LoVo (cell line): ENCODE measurements around the gene APBA1.
"Not testable (repeated sequence)": the region's sequence is repeated elsewhere in the genome, so short reads cannot be mapped to it uniquely, and the experiment has no call there.

Experiments used
- DNase-seq: peaks from one replicate; pipeline ENCODE4 v3.0.0-alpha.2; 2016; ENCODE audit warnings: low spot score

APBA1 gene

DNA sequence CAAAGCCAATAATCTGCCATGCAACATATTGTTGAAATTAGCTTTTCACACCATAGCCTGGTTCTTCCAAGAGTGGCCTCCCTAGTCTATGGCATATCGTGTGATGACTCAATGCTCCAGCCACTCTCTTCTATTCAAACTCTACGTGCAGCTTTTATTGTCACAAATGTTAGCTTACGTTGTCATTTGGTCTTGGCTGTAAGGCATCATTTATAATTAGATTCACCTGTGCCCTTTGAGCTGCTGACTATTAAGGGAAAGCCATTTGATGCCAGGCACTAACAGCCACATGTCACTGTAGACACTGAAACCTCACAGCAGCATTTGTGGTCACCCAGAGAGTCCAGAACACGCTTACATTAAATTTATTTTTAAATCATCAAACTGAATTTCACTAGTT lies 66.8 kb downstream of the APBA1 start:
- no peak for DNase-seq

DNA sequence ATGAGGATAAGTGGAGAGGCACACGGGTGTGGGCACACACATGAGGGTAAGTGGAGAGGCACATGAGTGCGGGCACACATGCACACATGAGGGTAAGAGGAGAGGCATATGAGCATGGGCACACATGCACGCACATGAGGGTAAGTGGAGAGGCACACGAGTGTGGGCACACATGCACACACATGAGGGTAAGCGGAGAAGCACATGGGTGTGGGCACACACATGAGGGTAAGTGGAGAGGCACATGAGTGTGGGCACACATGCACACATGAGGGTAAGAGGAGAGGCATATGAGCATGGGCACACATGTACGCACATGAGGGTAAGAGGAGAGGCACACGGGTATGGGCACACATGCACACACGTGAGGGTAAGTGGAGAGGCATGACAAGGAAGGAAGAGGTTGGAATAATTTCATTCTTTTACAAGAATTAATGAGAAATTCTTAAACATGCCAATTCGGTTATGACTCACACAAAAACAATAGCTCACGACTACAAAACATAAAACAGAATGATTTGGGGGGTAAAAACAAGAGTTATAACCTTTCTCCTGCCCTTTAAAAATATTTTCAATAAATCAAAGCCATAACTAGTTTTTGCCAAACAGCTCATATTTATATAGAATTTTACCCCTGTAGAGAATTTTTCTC lies 67.5 kb downstream of the APBA1 start:
- DNase-seq: no peak

DNA sequence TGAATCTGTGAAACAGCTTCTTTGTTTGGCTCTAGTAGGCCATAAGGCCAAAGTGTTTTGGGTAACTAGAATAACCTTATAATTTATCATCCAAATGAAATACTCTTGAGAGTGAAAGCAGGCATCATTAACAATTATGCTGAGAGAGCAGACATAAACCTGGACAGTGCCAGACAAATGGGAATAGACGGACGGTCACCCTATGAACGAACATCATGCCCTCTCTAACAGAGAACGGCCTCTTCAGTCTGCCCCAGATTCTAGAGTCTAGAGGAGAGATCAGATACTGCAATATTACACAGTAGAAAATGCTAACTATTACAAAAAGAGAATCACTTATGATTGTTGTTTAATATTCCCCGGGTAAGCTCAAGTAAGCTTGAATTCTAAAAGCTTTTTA lies 68.5 kb downstream of the APBA1 start:
- DNase-seq: no peak

DNA sequence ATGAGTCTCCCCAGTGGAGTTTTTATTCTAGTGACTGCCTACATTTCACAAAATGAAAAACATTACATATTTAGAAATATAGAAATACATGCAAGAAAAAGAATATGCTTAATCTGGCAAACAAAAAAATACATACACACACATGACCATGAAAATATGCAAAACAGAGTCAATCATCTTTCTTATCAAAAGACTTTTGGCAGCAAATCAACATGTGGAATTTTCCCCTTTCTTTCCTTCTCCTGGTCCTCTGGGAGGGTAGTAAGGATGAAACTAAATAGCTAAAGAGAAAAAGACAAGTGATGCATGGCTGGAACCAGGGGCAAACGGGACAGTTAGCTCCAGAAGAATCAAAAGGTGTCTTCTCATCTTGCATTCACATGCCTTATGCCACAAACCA lies 69.4 kb downstream of the APBA1 start:
- no peak for DNase-seq

DNA sequence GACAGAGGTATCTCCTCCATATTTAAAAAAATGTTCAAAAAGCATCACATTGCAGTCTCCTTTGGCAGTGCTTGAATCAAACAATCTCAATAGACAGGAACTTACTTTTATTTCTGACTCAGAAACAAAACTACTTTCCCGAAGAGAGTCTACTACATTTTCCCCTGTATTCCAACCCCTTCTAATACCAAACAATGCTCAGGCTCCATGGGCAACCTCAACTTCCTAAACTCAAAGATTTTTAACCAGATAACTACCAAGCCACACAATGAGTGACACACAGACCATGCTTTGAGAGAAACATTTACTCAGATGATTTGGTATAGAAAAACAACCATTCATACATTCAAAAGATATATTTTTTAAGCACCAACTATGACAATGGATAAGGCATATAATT lies 70.5 kb downstream of the APBA1 start:
- DNase-seq: no peak

DNA sequence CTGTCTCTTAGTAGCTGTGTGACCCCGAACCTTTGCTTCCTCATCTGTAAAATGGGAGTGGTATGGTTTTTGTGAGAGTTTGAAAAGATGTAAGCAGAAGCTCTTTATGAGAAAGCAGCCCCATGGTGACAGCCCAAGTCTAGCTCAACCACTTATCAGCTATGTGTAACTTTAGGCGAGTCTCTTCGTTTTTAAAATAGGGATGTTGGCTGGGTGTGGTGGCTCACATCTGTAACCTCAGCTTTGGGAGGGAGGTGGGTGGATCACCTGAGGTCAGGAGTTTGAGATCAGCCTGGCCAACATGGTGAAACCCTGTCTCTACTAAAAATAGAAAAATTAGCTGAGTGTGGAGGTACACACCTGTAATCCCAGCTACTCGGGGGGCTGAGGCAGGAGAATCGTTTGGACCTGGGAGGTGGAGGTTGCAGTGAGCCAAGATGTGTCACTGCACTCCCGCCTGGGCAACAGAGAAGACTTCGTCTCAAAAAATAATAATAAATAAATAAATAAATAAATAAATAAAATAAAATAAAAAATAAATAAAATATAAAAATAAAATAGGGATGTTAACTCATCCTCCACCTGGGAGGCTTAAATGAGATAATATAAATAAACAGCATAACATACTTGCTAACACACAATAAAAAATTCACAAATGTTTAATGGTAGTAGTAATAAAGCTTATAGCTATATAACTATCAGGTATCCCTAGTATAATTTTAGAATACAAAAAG lies 71.7 kb downstream of the APBA1 start:
- DNase-seq: no peak

DNA sequence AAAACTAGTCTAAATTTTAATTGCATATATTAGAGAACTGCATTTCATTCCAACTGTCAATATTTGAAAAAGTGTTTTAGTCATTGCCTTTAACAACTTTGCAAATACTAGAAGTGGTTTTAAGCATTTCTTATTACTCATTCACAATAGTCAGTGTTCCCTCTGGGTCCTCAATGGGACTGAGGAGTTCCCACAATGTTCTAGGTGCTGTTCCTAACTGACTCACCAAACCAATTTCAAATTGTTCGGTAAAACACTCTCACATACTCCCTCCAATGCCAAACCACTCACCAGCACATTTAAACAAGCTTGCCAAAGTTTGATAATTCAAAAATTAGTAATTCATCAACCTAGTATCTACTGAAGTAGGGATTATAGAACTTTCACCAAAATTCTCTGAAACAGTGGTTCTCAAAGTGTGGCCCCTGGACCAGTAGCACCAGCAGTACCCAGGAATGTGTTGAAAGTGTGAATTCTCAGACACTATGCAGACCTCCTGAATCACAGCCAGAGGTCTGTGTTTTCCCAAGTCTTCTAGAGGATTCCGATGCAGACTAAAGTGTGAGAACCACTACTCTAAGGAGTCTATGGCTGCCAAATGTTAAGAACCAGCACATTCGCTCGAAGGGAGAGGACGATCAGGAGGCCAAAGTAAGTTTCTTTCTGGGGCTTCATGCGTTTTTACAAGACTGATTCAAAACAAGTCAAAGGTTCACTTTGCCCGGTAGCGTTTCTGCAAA lies 72.8 kb downstream of the APBA1 start:
- no peak for DNase-seq

DNA sequence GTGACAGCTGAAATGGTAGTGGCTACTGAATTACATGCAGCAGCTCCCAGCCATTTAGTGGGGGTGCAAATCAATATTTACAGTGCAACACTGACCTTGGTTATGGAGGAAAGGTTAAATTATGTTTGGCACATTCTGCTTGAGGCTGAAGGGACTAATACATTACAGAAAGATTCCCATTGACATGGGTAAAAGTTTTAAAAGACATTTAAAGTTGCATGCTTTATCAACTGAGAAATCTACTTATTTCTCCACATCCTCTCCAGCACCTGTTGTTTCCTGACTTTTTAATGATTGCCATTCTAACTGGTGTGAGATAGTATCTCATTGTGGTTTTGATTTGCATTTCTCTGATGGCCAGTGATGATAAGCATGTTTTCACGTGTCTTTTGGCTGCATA lies 75.3 kb downstream of the APBA1 start:
- DNase-seq: not testable (repeated sequence)

DNA sequence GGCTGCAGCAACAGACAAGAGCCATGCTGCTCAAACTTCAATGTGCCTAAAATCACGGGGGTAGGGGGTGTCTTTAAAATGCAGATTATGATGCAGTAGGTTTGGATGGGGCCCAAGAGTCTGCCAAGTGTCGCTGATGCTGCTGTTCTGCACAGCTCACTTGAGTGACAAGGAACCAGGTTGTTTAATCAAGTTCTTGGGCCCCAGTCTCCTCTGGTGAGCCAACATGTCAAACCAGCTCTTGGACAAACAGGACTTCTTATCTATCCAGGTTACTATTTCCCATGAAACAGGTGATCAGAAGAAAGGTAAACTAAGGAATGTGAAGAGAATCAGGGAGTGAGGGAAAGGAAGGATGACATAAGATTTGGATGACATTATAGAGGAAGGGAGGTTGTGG lies 78.0 kb downstream of the APBA1 start:
- no peak for DNase-seq

DNA sequence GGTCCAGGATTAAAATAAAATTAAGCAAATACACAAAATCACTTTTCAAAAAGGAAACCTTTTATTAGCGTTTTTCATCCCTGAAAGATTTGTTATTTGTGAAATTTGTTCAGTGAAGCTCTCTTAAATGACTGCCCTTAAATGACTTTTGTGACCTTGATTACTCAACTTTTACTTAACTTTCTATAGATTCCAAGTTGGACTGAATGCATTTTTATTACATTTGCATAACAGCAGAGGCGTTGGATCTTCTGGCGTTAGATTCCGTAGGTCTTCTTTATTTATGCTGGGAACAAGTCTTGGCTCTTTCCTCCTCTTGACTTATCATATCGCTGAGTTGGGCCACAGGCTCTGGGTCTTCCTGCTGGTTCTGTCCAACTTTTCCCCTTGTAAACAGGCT lies 78.4 kb downstream of the APBA1 start:
- no peak for DNase-seq

DNA sequence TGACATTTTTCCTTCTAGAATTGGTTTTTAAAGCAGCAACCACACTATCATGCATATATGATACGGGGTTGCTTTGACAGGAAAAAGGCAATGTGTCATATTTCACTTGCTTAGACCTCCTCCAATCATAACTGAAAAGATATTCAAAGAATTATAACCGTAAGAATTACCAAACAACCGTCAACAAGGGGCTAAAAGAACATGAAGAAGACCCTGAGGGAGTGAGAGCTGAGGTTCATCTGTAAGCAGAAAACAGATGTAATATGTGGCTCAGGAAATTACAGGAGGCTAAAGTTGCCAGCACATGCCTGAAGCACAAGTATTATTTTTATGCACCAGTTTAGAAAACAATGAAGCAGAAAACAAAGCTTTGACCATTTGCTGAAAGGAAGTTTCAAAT lies 78.9 kb downstream of the APBA1 start:
- no peak for DNase-seq

DNA sequence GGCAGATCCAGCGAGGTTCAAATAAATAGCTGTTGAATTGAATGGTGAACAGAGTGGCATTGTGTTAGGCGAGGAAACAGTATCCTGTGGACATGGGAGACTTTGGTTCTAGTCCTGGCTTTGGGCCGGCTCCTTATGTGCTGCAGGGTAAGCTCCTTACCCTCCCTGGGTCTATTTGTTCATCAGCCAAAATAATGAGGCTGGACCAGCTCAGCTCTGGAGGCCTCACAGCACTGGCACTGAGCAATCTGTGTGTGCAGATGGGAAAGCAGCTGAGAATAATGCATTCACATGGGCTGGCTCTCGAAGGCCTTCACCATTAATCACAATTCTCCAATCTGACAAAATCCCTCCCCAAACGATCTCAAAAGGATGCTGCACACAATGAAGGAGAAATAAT lies 81.9 kb downstream of the APBA1 start:
- DNase-seq: no peak

DNA sequence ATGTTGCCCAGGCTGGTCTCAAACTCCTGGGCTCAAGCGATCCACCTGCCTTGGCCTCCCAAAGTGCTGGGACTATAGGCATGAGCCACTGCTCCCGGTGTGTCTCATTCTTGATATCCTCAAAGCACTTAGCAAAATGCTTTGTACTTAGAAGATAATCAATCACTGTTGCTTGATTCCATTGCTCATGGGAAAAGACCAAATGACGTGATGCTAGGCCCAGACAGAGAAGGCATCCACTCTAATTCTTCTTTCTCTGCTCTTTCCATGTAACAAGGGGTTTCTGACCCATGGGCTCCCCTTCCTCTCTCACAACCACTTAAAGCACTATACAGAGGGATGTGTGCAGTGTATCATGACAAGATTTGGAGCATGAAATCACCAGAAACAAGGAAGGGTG lies 83.0 kb downstream of the APBA1 start:
- DNase-seq: no peak

DNA sequence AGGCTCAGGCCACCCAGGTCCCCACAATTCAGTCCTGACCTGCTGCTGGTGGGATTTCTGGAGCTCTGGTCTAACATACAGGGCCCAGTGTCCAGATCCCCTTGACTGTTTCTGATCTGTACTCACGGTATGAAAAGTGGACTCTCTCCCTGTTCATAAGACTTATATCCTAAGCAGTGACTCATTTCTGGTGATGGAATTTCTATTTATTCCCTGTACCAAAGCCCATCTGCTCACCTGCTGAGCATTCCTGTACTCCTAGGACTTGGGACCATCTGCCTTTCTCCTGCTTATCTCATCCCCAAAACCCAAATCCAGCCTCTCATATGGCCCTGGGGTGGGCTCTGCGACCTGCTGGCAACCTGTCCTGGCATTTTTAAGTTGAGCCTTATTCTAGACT lies 86.6 kb downstream of the APBA1 start:
- DNase-seq: no peak

DNA sequence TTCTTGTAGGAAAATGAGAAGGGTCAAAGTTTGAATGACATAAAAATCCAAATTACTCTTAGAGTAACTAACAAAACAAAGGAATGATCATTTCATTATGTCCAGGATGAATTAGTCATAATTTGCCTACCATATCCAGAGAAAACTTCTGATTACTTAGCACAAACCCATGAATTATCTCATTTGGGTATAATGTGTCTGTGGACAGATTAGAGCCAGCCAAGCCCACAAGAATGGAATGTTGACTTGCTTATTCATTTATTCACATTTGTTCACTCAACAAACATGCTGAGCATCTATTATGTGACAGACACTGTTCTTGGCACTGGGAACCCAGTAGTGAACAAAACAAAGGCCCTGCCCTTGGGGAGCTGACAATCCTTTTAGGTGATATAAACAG lies 87.4 kb downstream of the APBA1 start:
- DNase-seq: no peak

DNA sequence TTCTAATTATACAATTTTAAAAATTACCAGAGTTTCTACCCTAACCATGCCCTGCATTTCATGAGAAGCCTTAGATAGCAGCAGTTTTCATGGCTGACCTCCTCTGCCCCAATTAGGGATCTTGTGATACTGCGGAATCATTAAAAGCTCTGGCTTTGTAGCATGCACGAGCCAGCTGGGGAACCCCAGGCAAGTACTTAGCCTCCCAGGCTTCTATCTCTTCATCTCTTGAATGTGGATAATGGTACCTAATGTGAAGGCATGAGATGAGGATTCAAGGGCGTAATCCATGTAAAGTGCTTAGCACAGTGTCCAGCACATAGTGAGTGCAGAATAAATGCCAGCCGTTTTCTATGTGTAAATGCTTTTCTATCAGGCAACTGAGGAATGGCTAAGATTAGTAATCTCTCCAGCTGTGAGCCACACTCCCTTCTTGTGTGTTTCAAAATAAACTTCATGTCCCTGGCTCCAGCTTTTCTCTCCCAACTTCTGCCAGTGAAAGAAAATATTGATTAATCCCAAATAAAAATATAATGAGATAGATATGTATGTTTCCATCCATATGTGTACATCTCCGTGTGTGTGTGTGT lies 88.4 kb downstream of the APBA1 start:
- no peak for DNase-seq

DNA sequence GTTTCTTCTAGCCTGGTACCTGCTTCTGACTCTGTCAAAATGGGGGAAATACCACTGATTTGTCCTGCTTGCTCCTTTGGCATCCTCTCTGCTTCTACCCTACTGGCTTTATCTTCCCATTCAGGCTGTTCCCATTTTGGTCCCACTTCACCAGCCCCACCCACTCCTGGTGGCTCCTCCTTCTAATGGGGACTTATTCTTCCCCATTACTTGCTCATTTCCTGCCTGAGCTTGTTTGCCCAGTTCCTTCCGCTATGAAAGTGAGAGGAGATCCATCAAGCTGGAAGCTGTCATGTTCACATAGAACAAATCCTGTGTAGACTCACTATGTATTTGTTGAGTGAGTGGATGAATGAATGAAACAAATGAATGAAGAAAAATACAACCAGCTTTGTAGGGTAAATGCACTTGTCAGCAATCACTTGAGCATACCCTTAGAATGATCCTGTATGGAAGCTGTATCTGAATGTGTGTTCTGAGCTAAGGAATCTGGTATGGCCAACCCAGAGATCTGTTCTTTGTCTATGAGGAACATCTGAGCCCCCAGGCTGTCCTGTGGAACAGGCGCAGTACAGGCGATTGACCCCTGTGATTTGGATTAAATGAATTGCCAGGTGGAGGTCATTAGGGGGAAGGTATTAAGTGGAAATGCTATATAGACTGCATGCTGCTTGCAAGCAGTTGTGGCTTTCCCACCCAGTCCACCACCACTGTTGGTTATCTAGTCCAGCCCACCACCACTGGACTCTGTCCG lies 89.5 kb downstream of the APBA1 start:
- DNase-seq: no peak

DNA sequence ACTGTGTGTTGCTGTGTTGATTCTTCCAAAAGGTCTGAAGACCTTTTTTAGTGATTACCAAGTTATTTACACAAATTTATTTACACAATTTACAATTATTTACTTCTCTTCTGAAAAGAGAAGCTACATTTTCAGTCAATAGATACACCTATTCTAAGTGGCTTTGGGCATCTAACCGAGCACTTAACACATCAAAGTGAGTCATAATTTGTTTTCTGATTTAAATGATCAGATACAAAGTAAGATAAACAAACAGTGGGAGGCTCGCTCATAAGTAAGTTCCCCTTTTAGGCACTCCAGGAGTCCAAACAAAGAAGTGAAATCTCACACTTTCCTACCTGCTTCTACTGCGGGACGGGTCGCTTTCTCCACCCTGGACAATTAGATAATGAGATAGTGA lies 90.2 kb downstream of the APBA1 start:
- DNase-seq: no peak

DNA sequence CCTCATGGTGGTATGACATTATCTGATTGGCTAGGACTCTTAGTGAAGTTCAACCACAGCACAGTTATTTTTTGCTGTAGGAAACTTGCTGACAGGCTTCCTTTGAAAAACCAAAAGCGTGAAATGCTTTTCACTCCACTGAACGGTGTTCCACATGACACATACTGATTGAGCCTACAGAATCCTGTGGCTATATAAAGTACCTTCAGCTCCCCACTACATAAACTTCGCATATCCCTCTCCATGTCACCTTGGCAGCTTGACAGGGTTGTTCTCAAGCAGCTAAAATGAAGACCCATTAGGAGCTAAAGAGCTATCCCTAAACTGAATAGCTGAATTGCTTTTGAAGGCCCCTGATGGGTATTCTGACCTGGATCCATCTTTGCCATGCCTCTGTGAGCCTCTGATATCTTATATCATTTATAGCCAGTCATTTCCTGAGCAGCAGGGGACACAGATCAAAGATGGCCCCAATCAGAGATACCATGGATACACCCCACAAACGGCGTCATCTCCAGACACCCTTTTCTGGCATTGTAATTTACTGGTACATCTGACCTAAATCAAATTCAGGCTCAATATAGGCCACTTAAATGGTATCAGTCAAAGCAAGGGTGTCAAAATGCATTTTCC lies 91.5 kb downstream of the APBA1 start:
- DNase-seq: no peak

DNA sequence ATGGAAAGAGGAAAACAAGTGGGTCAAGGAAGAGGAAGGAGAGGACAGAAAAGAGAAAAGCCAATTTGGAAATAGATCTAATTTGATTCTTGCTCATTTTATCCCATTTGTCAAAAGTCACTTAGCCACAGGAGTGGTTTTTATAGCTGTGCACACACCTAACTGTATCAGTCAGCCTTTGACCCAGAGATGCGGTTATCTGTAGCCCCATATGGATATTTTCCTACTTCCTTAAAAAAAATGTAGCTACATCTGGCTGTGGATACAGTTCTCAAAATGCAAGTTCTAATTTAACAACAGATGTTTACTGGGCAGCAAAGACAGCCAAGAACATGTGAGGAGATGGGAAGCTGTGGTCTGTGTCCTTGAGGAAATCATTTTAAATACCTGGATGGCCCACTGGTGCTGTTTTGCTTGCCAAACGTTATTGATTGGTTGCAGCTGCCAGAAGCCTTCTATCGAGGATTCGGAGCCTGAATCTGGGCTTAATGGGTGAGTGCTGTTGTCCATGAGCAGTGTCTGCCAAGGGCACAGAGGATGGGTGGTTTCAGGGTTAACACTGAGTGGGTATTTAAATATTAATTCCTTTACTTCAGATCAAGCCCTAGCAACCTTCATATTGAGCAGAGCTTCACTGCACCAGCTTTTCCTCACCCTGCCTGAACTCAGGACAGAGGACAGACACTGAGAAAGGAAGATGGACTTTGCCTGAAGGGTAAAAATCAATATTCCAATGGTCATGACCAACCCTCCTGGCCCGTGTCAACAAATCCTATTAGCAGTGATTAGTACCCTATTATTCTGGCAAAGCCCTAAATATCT lies 92.2 kb downstream of the APBA1 start:
- no peak for DNase-seq
